SIG-M5 (cell line): ENCODE results near the gene CHST13.
"Not testable (repeated sequence)": the region's sequence is repeated elsewhere in the genome, so short reads cannot be mapped to it uniquely, and the experiment has no call there.

Source experiments
- DNase-seq: peaks from one replicate; lab custom pipeline; 2025; lab: John Stamatoyannopoulos, UW

Gene CHST13

DNA sequence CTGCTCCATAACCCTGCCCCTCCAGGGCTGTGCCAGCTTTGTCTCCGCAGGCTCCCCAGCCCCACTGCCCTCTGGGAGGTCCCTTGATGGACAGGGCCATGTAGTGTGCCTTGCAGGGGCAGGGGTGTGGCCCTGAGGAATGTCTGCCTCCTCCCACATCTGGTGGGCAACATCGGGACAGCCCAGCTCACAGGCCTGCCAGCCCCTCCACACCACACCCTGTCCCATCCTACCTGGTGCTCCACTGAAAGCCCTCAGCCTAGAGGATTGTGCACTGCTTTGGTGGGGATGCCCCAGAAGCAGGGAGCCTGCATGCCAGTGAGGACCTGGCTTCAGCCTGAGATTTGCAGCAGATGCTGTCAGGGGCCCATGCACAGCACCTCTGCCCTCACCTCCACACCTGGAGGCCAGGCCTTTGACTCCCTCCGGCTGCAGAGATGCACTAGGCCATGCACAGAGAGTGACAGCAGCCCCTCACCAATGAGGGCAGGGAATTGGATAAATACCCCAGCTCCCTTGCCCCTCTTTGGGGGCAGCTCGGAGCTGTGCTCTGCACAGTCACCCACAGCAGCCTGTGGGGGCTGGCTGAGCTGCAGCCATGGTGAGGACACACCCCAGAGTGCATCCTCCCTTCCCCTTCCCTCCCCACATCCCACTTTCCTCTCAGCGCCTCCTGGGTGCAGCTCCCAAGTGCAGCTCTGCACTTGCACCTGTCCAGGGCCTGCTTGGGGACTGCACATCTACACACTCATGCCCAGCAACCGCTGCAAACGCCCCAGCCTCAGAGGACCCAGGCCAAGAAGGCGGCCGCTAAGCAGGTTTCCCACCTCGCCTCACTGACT is 32.1 kb downstream of the CHST13 start:
- DNase-seq, result no peak

DNA sequence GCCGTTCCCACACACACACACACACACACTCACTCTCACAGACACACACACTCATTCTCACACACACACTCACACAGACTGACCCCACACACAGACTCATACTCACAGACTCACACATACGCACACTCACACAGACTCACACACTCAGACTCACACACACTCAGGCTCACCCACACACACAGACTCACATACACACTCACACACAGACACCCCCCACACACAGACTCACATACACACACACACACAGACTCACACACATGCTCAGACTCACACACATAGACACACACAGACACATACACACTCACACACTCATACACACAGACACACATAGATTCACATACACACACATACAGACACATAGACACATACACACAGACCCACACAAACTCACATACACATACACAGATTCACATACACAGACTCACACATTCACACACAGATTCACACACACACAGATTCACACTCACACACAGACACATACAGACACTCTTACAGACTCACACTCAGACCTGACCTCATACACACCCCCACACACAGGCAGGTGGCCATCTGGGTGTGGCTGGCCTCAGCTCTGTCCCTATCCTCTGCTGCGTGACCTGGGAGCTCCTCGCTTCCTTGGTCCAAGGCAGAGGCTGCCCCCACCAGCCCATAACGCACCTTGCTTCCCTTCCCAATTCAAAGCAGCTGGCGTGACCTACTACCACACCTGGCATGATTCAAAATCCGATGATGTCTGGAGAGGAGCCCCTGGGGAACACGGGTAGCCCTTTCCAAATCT is 32.9 kb downstream of the CHST13 start:
- no peak for DNase-seq

DNA sequence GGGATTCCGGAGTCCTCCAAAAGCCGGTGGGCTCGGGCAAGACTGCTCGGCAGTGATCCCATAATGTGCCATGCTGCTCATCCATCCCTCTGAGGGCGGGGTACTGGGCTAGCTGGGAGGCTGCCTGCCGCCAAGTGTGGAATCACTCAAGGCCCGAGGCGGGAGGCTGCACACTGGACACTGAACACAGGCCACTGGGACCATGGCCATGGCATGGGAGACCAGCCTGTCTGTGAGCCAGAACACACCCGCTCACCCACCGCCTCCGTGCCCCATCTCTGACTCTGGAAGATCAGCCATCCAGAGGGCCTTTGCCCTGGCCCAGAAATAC is 33.4 kb downstream of the CHST13 start:
- DNase-seq, result no peak

DNA sequence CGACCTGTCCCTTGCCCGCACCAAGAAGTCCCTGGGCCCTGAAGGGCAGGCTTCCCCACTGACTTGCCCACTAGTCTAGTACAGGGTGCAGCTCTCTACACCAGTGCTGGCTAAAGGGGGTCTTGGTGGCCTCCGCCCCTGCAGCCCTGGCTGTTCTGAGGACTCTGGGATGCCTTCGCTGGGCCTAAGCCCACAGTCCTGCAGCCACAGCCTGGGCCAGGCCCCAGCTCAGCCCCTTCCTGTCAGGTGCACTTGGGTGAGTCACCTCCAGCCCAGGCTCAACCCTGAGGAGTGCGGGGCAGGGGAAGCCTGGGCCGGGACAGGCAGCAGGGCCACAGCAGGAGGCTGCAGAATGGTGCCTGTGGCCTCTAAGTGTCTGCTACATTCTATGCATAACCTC is 33.8 kb downstream of the CHST13 start:
- DNase-seq, result no peak

GRCh38 chr3:126558336-126559071 is 34.5 kb downstream of the CHST13 start, which contains the start of gene C3orf22:
C3orf22 (minus strand) TSS chr3:126558932; CDS start chr3:126553390, 5,542 bp downstream.
- DNase-seq, result no peak

DNA sequence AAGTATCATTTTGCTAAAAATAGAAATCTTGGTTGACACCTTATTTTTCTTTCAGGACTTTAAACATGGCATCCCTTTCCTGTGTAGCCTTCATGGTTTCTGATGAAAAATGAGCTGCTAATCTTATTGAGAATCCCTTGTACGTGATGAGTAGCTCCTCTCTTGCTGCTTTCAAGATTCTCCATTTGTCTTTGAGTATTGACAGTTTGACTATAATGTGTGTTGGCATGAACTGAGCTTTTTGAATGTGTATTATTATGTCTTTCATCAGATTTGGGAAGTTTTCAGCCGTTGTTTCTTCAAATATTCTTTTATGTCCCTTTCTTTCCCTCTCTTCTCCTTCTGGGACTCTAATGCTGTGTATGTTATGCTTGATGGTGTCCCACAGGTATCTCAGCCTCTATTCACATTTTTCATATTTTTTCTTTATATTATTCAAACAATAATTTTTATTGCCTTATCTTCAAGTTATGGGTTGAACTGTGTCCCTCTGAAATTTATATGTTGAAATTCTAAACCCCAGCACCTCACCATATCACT is 38.9 kb downstream of the CHST13 start:
- DNase-seq, result no peak

DNA sequence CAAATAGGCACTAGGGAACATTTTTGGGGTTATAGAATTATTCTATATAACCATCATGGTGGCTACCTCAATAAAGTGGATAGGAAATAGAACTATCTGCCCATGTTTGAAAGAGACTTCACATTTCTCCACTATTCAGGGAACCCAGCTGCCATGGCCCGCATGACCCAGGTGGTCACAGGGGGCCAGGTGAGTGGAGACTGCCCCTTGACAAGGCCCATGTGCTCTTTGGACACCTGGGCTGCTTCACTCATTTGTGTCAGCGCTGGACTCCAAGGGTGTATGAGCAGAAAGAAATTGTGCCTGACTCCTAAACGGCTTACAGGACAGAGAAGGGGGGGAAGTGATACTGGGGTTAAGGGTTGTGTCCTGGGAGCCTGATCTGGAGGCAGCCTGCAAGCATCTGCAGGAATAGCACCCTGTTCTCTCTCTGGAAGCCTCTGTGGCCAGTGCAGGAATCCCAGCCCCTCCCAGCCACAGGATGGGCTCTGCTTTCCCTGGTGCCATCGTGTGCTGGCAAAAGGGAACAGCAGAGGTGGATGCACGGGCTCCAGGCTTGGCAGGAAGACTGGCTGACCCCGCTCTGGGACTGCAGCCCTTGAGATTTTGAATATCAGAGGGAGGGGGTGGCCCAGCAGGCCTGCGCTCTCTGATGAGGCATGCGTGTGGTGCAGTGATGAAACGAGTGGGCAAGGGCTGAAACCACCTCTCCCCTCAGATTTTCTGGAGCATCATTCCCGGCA is 43.9 kb downstream of the CHST13 start:
- no peak for DNase-seq

DNA sequence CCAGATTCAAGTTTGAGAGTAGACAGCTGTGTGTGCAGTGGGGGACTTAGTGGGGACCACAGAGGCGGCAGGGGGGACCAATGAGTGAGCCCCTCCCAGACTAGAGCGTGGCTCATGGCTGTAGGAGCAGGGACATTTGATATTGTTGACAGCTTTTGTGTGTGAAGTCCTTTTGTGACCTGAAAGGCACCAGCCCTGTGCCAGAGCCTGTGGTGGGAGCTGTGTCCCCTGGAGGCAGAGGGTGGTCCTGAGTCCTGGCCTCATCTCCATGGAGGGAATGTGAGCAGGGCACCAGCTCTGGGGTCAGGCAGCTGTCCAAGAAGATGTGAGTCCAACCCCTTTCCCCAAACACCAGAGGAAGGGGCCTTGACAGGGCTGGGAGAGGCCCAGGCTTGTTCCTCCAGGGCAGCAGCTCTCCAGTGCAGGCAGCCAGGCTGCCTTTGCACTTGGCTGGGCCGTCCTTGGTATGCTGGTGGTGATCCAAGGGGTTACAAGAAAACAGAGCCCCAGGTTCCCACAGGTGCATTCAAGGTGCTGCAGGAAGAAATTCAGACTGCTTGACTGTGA is 44.9 kb downstream of the CHST13 start:
- no peak for DNase-seq

- no peak for DNase-seq
Measured at GRCh38 chr3:126569390-126569975, 45.5 kb downstream of the CHST13 start.

- DNase-seq, result no peak
Measured at GRCh38 chr3:126570103-126570541, 46.2 kb downstream of the CHST13 start.

DNA sequence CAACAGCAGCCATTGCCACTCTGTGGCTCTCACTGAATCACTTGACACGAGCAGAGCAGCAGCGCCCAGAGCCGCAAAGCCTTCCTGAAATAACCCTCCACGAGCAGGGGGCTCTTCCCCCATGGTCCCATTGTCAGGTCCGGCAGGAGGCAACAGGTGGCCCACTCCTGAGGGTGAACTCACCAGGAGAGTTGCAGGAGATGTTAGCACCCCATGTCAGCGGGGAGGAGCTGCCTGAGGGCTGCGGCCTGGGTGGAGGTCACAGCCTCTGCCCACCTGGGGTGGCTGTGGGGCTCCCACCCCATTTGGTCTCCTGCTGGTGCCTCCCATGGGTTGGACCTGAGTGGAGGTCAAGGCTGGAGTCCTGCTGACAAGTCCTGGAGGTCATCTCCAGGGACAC is 47.1 kb downstream of the CHST13 start:
- no peak for DNase-seq

GRCh38 chr3:126573492-126574117 is 49.6 kb downstream of the CHST13 start:
- DNase-seq, result no peak

DNA sequence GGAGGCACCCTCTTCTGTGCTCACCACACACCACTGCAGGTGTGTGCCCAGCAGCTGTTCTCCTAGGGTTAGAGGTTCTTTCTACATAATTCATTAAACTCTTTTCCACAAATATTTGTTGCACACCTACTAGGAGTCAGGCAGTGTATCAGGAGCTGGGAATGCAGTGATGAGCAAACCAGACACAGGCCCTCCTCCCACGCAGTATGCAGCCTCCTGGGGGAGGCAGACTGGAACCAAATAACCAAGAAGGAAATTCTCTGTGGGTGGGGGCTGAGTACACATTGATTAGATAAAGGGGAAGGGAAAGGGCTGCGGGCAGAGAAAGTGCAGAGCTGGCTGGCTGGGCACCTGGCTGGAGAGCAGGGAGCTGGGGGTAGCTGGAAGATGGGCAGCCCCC is 53.3 kb downstream of the CHST13 start:
- DNase-seq, result no peak

DNA sequence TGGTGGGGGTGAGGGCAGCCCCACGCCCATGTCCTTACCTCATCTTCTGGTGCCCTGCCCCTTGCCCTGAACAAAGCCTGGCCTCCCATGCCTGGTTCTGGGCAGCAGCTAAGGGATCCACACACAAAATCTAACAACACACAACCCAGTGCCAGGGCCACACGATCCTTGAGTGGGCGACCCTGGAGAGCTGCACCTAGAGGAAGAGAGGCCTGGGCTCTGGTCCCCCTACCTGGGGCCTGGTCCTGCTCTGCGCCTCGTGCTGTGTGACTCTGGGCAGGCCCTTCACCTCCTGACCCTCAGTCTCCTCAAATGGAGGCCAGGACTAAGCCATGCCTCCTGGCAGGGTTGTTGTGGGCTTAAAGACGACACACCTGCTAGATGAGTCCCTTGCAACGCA is 54.7 kb downstream of the CHST13 start:
- DNase-seq, result no peak

GRCh38 chr3:126580746-126581145 is 56.8 kb downstream of the CHST13 start:
- DNase-seq, result no peak

DNA sequence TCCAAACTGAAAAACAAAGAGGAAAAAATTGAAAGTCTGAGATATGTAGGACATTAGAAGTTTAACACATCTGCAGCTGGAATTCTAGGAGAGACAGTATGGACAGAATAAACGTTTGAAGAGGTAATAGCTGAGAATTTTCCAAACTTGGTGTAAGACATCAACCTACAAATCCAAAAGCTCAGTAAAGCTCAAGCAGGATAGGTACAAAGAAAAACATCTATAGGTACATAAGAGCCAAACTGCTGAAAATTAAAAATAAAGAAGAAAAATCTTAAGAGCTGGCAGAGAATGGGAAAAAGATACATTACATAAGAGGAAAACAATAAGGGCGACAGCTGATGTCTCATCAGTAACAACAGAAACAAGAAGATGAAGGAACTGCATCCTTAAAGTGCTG is 57.6 kb downstream of the CHST13 start:
- no peak for DNase-seq

GRCh38 chr3:126582311-126582710 is 58.4 kb downstream of the CHST13 start:
- DNase-seq, result no peak

DNA sequence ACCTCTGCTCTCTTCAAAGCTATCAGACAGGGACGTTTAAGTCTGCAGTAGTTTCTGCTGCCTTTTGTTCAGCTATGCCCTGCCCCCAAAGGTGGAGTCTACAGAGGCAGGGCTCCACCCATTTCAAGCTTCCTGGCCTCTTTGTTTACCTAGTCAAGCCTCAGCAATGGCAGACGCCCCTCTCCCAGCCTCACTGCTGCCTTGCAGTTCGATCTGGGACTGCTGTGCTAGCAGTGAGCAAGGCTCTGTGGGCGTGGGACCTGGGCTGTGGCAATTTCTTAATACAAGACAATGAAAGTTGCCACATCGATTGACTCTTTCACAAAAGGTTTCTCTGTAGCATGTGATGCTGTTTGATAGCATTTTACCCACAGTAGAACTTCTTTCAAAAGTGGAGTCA is 67.6 kb downstream of the CHST13 start:
- DNase-seq, result not testable (repeated sequence)
